Measurements from ENCODE around the gene CHAMP1. TPM values are rescaled to one million over a fixed set of nuclear protein-coding genes. Genes with fewer than 3 reads are reported as not detected.

CHAMP1 gene
- polyA plus RNA-seq, 1 of the 3 experiments (the other 2 are of a cell fraction): 28.6 TPM

DNA sequence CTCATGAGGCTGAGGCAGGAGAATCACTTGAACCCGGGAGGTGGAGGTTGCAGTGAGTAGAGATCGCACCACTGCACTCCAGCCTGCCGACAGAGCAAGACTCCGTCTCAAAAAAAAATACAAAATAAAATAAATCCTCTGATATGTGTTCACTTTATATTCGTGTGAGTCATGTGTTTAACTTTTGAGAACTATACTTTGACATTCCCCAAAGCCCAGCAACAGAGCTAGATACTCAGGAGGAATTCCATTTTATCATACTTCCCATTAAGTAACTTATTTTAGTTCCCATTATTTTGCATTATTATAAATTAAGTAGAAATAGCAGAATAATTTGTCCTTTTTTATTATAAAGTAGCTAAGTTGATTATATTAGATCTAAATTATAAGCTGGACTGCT, 3.3 kb upstream of the CHAMP1 start:
- Histone ChIP-seq H3K27ac (ENCODE audit: low read depth in 2 of 2, low read length in 1 of 2) (no peak overlapping the region), H3K9ac (no peak overlapping the region), H3K4me1 (ENCODE audit: control insufficient read depth in 1 of 2, insufficient read depth in 2 of 2, low read depth in 1 of 2, low read length in 1 of 2) (peaks cover 13 to 16% of the 10 kb centered on the region in 2 experiments; a peak in 3 of 4 replicates), H3K9me2 (no peaks in the 10 kb centered on the region), H4K20me1 (ENCODE audit: insufficient read depth) (peaks cover 8% of the 10 kb centered on the region), H3K36me3 (replicated peaks in 1 of 2; ENCODE audit: control insufficient read depth in 1 of 2, insufficient read depth in 2 of 2, low read length in 1 of 2) (peaks cover 8 to 16% of the 10 kb centered on the region in 2 experiments), H3K79me2 (ENCODE audit: insufficient read depth) (peaks cover 13% of the 10 kb centered on the region), H3K4me2 (no peak overlapping the region), H3K27me3 (ENCODE audit: insufficient read depth) (no peaks in the 10 kb centered on the region), H3K9me3 (no peaks in the 10 kb centered on the region), H2AFZ (ENCODE audit: low read depth) (no peak overlapping the region), H3K4me3 (ENCODE audit: low read depth in 2 of 2, low read length in 1 of 2) (no peak overlapping the region), H3F3A (replicated peaks; ENCODE audit: insufficient read depth) (peaks cover 31% of the 10 kb centered on the region)
- no peak for DNase-seq
- WGBS (ENCODE audit: low lambda C conversion rate): 87% methylated on average over 5 of the region's 5 CpGs
- ChIA-PET CTCF (interaction anchor here (0.7 to 1.7 kb wide), 3 partner anchors 12 to 28 kb away, joined by 3 to 5 read pairs (median 3); no protein-coding TSS in a partner anchor), POLR2A (interaction anchor here (1.2 kb wide), 1 partner anchor 30 kb away, joined by 7 read pairs; the partner anchor contains the start of gene UPF3A)
- TF ChIP-seq SMC3 (IDR thresholded peaks at IDR 0.05; ENCODE audit: low read depth, low read length) (no peak), GABPA (IDR thresholded peaks at IDR 0.05; ENCODE audit: low read depth) (no peak), JUND (IDR thresholded peaks at IDR 0.05) (no peak), TEAD4 (IDR thresholded peaks at IDR 0.05; ENCODE audit: borderline replicate concordance, insufficient read depth) (no peak), RFX5 (IDR thresholded peaks at IDR 0.05; ENCODE audit: low read length) (no peak), EP300 (IDR thresholded peaks at IDR 0.05; ENCODE audit: borderline replicate concordance in 1 of 2, low read depth in 1 of 2, low read length in 1 of 2) (no peak), SIN3A (IDR thresholded peaks at IDR 0.05; ENCODE audit: borderline replicate concordance, low read depth, low read length) (no peak)
- TF ChIP-seq, protein P1, sequence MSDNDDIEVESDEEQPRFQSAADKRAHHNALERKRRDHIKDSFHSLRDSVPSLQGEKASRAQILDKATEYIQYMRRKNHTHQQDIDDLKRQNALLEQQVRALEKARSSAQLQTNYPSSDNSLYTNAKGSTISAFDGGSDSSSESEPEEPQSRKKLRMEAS (IDR thresholded peaks at IDR 0.05; ENCODE audit: low read depth): no peak
- TF ChIP-seq, protein P2, sequence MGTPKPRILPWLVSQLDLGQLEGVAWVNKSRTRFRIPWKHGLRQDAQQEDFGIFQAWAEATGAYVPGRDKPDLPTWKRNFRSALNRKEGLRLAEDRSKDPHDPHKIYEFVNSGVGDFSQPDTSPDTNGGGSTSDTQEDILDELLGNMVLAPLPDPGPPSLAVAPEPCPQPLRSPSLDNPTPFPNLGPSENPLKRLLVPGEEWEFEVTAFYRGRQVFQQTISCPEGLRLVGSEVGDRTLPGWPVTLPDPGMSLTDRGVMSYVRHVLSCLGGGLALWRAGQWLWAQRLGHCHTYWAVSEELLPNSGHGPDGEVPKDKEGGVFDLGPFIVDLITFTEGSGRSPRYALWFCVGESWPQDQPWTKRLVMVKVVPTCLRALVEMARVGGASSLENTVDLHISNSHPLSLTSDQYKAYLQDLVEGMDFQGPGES (IDR thresholded peaks at IDR 0.05; ENCODE audit: low read depth, low read length): no peak
- TF ChIP-seq, protein P3, sequence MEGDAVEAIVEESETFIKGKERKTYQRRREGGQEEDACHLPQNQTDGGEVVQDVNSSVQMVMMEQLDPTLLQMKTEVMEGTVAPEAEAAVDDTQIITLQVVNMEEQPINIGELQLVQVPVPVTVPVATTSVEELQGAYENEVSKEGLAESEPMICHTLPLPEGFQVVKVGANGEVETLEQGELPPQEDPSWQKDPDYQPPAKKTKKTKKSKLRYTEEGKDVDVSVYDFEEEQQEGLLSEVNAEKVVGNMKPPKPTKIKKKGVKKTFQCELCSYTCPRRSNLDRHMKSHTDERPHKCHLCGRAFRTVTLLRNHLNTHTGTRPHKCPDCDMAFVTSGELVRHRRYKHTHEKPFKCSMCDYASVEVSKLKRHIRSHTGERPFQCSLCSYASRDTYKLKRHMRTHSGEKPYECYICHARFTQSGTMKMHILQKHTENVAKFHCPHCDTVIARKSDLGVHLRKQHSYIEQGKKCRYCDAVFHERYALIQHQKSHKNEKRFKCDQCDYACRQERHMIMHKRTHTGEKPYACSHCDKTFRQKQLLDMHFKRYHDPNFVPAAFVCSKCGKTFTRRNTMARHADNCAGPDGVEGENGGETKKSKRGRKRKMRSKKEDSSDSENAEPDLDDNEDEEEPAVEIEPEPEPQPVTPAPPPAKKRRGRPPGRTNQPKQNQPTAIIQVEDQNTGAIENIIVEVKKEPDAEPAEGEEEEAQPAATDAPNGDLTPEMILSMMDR (IDR thresholded peaks at IDR 0.05): no peak
- TF ChIP-seq, protein P4, sequence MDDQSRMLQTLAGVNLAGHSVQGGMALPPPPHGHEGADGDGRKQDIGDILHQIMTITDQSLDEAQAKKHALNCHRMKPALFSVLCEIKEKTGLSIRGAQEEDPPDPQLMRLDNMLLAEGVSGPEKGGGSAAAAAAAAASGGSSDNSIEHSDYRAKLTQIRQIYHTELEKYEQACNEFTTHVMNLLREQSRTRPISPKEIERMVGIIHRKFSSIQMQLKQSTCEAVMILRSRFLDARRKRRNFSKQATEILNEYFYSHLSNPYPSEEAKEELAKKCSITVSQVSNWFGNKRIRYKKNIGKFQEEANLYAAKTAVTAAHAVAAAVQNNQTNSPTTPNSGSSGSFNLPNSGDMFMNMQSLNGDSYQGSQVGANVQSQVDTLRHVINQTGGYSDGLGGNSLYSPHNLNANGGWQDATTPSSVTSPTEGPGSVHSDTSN (IDR thresholded peaks at IDR 0.05): no peak

DNA sequence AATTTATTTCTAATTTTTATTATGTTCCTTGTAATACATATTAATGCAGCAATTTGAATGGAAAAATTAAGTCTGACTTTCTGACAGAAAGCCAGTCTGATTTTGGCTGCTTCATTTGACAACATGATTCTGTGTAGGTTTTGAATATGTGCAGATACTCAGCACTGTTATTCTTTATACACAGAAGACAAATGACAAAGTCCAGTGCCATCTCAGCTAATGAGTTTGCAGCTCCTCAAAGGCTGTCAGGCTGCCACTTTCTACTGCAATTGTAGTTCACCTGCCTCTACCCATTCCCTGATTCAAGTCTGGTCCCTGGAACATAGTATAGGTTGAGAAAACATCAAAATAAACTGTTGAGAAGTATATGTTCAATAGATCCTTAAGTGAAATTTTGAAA, 2.9 kb upstream of the CHAMP1 start:
- Histone ChIP-seq H3K9me3 (no peaks in the 10 kb centered on the region), H3K27me3 (ENCODE audit: insufficient read depth) (no peaks in the 10 kb centered on the region), H3K4me2 (no peak overlapping the region), H3K27ac (ENCODE audit: low read depth in 2 of 2, low read length in 1 of 2) (peak overlapping the region in 1 of 2 experiments; percentile 40; a peak in 1 of 4 replicates), H3K36me3 (replicated peaks in 1 of 2; ENCODE audit: control insufficient read depth in 1 of 2, insufficient read depth in 2 of 2, low read length in 1 of 2) (peaks cover 8 to 12% of the 10 kb centered on the region in 2 experiments), H3F3A (replicated peaks; ENCODE audit: insufficient read depth) (peaks cover 31% of the 10 kb centered on the region), H4K20me1 (ENCODE audit: insufficient read depth) (peaks cover 13% of the 10 kb centered on the region), H2AFZ (ENCODE audit: low read depth) (0 out of 2 replicates have a peak overlapping the region, but pooled peaks have one; percentile 31), H3K9me2 (no peaks in the 10 kb centered on the region), H3K9ac (no peak overlapping the region), H3K79me2 (ENCODE audit: insufficient read depth) (peaks cover 18% of the 10 kb centered on the region), H3K4me3 (ENCODE audit: low read depth in 2 of 2, low read length in 1 of 2) (no peak overlapping the region), H3K4me1 (ENCODE audit: control insufficient read depth in 1 of 2, insufficient read depth in 2 of 2, low read depth in 1 of 2, low read length in 1 of 2) (peaks cover 13 to 16% of the 10 kb centered on the region in 2 experiments; a peak in 3 of 4 replicates)
- POLR2A ChIA-PET: interaction anchor here (1.2 kb wide), 1 partner anchor 30 kb away, joined by 7 read pairs; the partner anchor contains the start of gene UPF3A
- no peak for DNase-seq
- CTCF ChIA-PET: interaction anchor here (0.7 to 1.7 kb wide), 3 partner anchors 12 to 28 kb away, joined by 3 to 5 read pairs (median 3); no protein-coding TSS in a partner anchor
- TF ChIP-seq RXRA (IDR thresholded peaks at IDR 0.05; ENCODE audit: borderline replicate concordance, low read depth) (no peak), MXI1 (IDR thresholded peaks at IDR 0.05; ENCODE audit: low read depth, low read length) (no peak), MEF2A (IDR thresholded peaks at IDR 0.05; ENCODE audit: borderline replicate concordance, low read depth) (no peak), EP300 (IDR thresholded peaks at IDR 0.05; ENCODE audit: borderline replicate concordance in 1 of 2, low read depth in 1 of 2, low read length in 1 of 2) (0 out of 4 replicates have a peak, but pooled peaks of 1 of the 2 experiments have one; percentile 14), CHD2 (IDR thresholded peaks at IDR 0.05; ENCODE audit: low read length, partially characterized antibody) (no peak), JUND (IDR thresholded peaks at IDR 0.05) (no peak)
